GM20000 (cell line): Measurements from ENCODE around the gene LURAP1L.

Experiments used
- DNase-seq: peaks from one replicate; pipeline ENCODE4 v3.0.0; 2012; ENCODE audit warnings: low spot score
- CTCF ChIP-seq: IDR thresholded peaks from 2 replicates; pipeline ENCODE4 v1.5.1; 2012; ENCODE audit warnings: mild to moderate bottlenecking, control low read depth; ENCODE audit errors: extremely low read depth, missing control alignments

LURAP1L gene

GRCh38 chr9:12764150-12764549 lies 10.7 kb upstream of the LURAP1L start:
- DNase-seq = no peak
- TF ChIP-seq CTCF = no peak

- DNase-seq = no peak
- no peak for TF ChIP-seq CTCF
These were observed 9.6 kb upstream of the LURAP1L start for GRCh38 chr9:12765088-12765798.

GRCh38 chr9:12766357-12766756 lies 8.5 kb upstream of the LURAP1L start:
- DNase-seq = no peak
- no peak for TF ChIP-seq CTCF

GRCh38 chr9:12770261-12770660 lies 4.6 kb upstream of the LURAP1L start:
- TF ChIP-seq CTCF = no peak
- no peak for DNase-seq

GRCh38 chr9:12771891-12772290 lies 2.9 kb upstream of the LURAP1L start:
- no peak for TF ChIP-seq CTCF
- no peak for DNase-seq

DNA sequence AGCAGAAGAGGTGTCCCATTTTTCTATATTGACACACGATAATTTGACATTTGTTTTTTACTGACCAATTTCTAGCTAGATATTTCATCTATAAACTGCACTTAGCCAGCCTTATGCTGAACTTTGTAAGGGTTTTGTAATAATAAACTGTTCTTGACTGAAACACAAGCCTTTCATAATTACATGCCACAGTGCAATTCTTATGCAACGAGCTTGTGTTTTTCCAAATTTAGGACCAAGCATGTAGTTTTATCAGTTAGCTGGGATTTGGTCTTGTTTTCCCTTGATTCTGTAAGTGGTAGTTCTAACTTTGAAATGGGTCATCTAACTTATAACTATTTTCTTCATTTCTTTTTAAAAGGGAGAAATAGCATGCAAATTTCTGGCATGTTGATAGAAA lies 1.3 kb upstream of the LURAP1L start:
- TF ChIP-seq CTCF = no peak
- DNase-seq = no peak

DNA sequence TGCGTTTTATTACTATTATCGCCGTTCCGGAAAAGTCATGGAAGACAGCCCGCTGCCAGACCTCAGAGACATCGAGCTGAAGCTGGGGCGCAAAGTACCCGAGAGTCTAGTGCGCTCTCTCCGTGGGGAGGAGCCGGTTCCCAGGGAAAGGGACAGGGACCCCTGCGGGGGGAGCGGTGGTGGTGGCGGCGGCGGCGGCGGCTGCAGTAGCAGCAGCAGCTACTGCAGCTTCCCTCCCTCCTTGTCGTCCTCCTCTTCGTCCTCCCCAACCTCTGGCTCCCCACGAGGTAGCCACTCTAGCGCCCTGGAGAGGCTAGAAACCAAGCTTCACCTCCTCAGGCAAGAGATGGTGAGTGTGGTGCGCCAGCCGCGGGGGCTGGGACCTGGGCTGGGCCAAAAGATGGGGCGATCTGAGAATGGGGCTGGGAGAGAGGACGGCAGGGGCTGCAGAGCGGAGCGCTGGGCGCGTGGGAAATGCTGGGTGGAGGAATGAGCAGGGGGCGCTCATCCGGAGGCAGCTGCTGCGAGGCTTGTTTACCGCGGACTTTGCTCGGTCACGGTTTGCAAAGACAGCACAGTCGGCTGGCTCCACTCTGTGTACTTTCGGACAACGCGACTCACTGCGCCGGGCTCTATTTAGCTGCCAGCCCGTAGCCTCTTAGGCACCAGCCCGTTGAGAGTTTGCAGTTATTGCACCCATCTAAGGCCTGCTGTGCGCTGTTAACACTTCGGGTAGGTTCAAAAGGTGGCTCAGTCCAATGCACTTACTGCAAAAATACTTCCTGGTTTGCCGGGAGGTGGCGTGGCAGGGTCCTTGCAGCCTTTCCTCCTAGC lies 1.1 kb downstream of the LURAP1L start:
- TF ChIP-seq CTCF = no peak
- DNase-seq = peak; percentile 74
